B cell (primary cell): ENCODE results near the gene SYNJ2.

Source experiments
- CTCF ChIP-seq: fragments of 200-600 bp; IDR thresholded peaks from one replicate; pipeline ENCODE4 v1.8.0; 2022; ENCODE audit warnings: antibody characterized with exemption, mild to moderate bottlenecking
- EZH2 ChIP-seq: IDR thresholded peaks from 2 replicates; pipeline ENCODE4 v1.6.1; 2012; ENCODE audit warnings: borderline replicate concordance, low read depth, mild to moderate bottlenecking, moderate library complexity, low read length; ENCODE audit not compliant: insufficient read depth, poor library complexity, severe bottlenecking

- TF ChIP-seq CTCF: no peak
- TF ChIP-seq EZH2: no peak
Measured at GRCh38 chr6:158008864-158009113, 27.1 kb downstream of the SYNJ2 start.
